ENCODE data around the gene BRICD5. TPM values are rescaled to one million over a fixed set of nuclear protein-coding genes. Genes with fewer than 3 reads are reported as not detected.
"Not testable (repeated sequence)": the region's sequence is repeated elsewhere in the genome, so short reads cannot be mapped to it uniquely, and the experiment has no call there.

BRICD5 gene
- polyA plus RNA-seq, 4 donors, result 1.6 to 84.1 (median 8.6) TPM

GRCh38 chr16:2242598-2242997 is 31.9 kb upstream of the BRICD5 start:
- H3K27me3 ChIP-seq (ENCODE audit: control insufficient read depth in 3 of 3, insufficient read depth in 3 of 3, low read length in 3 of 3), result peaks cover 0 to 6% (median 0%) of the 10 kb centered on the region in 3 donors
- DNase-seq, result no peak
- peaks cover 0 to 14% (median 0%) of the 10 kb centered on the region in 3 donors for H3K4me1 ChIP-seq (ENCODE audit: control insufficient read depth in 3 of 3, insufficient read depth in 2 of 3, low read depth in 1 of 3, low read length in 2 of 3)
- H3K27ac ChIP-seq (ENCODE audit: low read depth in 1 of 3, low read length in 2 of 3), result no peak overlapping the region
- no peak for FAIRE-seq
- H3K36me3 ChIP-seq (ENCODE audit: control insufficient read depth in 3 of 3, insufficient read depth in 2 of 3, low read depth in 1 of 3, low read length in 3 of 3), result peaks cover 2 to 86% (median 8%) of the 10 kb centered on the region in 3 donors
- no peaks in the 10 kb centered on the region for H3K9me3 ChIP-seq (ENCODE audit: control insufficient read depth in 2 of 2, insufficient read depth in 1 of 2, low read depth in 1 of 2, low read length in 1 of 2)
- no peak overlapping the region for H3K4me3 ChIP-seq (ENCODE audit: low read depth in 1 of 3, low read length in 3 of 3)
- 81 to 86% (median 83%) methylated on average over 11 of the region's 11 CpGs for WGBS, 3 donors

GRCh38 chr16:2240331-2240730 is 29.7 kb upstream of the BRICD5 start:
- not testable (repeated sequence) for H3K9me3 ChIP-seq (ENCODE audit: control insufficient read depth in 2 of 2, insufficient read depth in 1 of 2, low read depth in 1 of 2, low read length in 1 of 2); DNase-seq; H3K4me3 ChIP-seq (ENCODE audit: low read depth in 1 of 3, low read length in 3 of 3); H3K27ac ChIP-seq (ENCODE audit: low read depth in 1 of 3, low read length in 2 of 3); FAIRE-seq
- H3K27me3 ChIP-seq (ENCODE audit: control insufficient read depth in 3 of 3, insufficient read depth in 3 of 3, low read length in 3 of 3), result peaks cover 0 to 28% (median 6%) of the 10 kb centered on the region in 3 donors
- WGBS, 3 donors, result 79 to 85% (median 80%) methylated on average over 9 of the region's 9 CpGs
- peaks cover 0 to 30% (median 0%) of the 10 kb centered on the region in 3 donors for H3K4me1 ChIP-seq (ENCODE audit: control insufficient read depth in 3 of 3, insufficient read depth in 2 of 3, low read depth in 1 of 3, low read length in 2 of 3)
- H3K36me3 ChIP-seq (ENCODE audit: control insufficient read depth in 3 of 3, insufficient read depth in 2 of 3, low read depth in 1 of 3, low read length in 3 of 3), result peaks cover 2 to 74% (median 13%) of the 10 kb centered on the region in 3 donors

- peaks cover 0 to 30% (median 0%) of the 10 kb centered on the region in 3 donors for H3K4me1 ChIP-seq (ENCODE audit: control insufficient read depth in 3 of 3, insufficient read depth in 2 of 3, low read depth in 1 of 3, low read length in 2 of 3)
- 36 to 65% (median 46%) methylated on average over 15 of the region's 15 CpGs for WGBS, 3 donors
- DNase-seq (peak in 1 of 2 donors; percentile 51), FAIRE-seq (no peak)
- peaks cover 2 to 30% (median 6%) of the 10 kb centered on the region in 3 donors for H3K27me3 ChIP-seq (ENCODE audit: control insufficient read depth in 3 of 3, insufficient read depth in 3 of 3, low read length in 3 of 3)
- H3K9me3 ChIP-seq (ENCODE audit: control insufficient read depth in 2 of 2, insufficient read depth in 1 of 2, low read depth in 1 of 2, low read length in 1 of 2), result no peaks in the 10 kb centered on the region
- H3K4me3 ChIP-seq (ENCODE audit: low read depth in 1 of 3, low read length in 3 of 3), result no peak overlapping the region
- H3K36me3 ChIP-seq (ENCODE audit: control insufficient read depth in 3 of 3, insufficient read depth in 2 of 3, low read depth in 1 of 3, low read length in 3 of 3), result peaks cover 2 to 74% (median 15%) of the 10 kb centered on the region in 3 donors
- H3K27ac ChIP-seq (ENCODE audit: low read depth in 1 of 3, low read length in 2 of 3), result no peak overlapping the region
Observed at GRCh38 chr16:2238838-2239675, 28.4 kb upstream of the BRICD5 start.

- H3K27ac ChIP-seq (ENCODE audit: low read depth in 1 of 3, low read length in 2 of 3), result no peak overlapping the region
- 22 to 48% (median 32%) methylated on average over 15 to 18 of the region's 18 CpGs for WGBS, 3 donors
- H3K4me1 ChIP-seq (ENCODE audit: control insufficient read depth in 3 of 3, insufficient read depth in 2 of 3, low read depth in 1 of 3, low read length in 2 of 3), result peaks cover 0 to 30% (median 0%) of the 10 kb centered on the region in 3 donors
- H3K4me3 ChIP-seq (ENCODE audit: low read depth in 1 of 3, low read length in 3 of 3), result no peak overlapping the region
- peaks cover 2 to 30% (median 6%) of the 10 kb centered on the region in 3 donors for H3K27me3 ChIP-seq (ENCODE audit: control insufficient read depth in 3 of 3, insufficient read depth in 3 of 3, low read length in 3 of 3)
- FAIRE-seq (no peak), DNase-seq (peak in 1 of 2 donors; percentile 50)
- H3K9me3 ChIP-seq (ENCODE audit: control insufficient read depth in 2 of 2, insufficient read depth in 1 of 2, low read depth in 1 of 2, low read length in 1 of 2), result no peaks in the 10 kb centered on the region
- H3K36me3 ChIP-seq (ENCODE audit: control insufficient read depth in 3 of 3, insufficient read depth in 2 of 3, low read depth in 1 of 3, low read length in 3 of 3), result peaks cover 6 to 74% (median 15%) of the 10 kb centered on the region in 3 donors
Observed at GRCh38 chr16:2238150-2238837, 27.6 kb upstream of the BRICD5 start.

- H3K36me3 ChIP-seq (ENCODE audit: control insufficient read depth in 3 of 3, insufficient read depth in 2 of 3, low read depth in 1 of 3, low read length in 3 of 3), result peaks cover 6 to 74% (median 18%) of the 10 kb centered on the region in 3 donors
- WGBS, 3 donors, result 9 to 15% (median 14%) methylated on average over 62 to 65 of the region's 65 CpGs
- H3K4me1 ChIP-seq (ENCODE audit: control insufficient read depth in 3 of 3, insufficient read depth in 2 of 3, low read depth in 1 of 3, low read length in 2 of 3), result peaks cover 0 to 30% (median 0%) of the 10 kb centered on the region in 3 donors
- DNase-seq (peak in 1 of 2 donors; percentile 47), FAIRE-seq (no peak)
- peaks cover 2 to 30% (median 6%) of the 10 kb centered on the region in 3 donors for H3K27me3 ChIP-seq (ENCODE audit: control insufficient read depth in 3 of 3, insufficient read depth in 3 of 3, low read length in 3 of 3)
- H3K9me3 ChIP-seq (ENCODE audit: control insufficient read depth in 2 of 2, insufficient read depth in 1 of 2, low read depth in 1 of 2, low read length in 1 of 2), result no peaks in the 10 kb centered on the region
- H3K27ac ChIP-seq (ENCODE audit: low read depth in 1 of 3, low read length in 2 of 3), result no peak overlapping the region
- no peak overlapping the region for H3K4me3 ChIP-seq (ENCODE audit: low read depth in 1 of 3, low read length in 3 of 3)
Observed at GRCh38 chr16:2237493-2238149, 27.0 kb upstream of the BRICD5 start.

- Histone ChIP-seq H3K4me1 (ENCODE audit: control insufficient read depth in 3 of 3, insufficient read depth in 2 of 3, low read depth in 1 of 3, low read length in 2 of 3) (peaks cover 0 to 30% (median 0%) of the 10 kb centered on the region in 3 donors), H3K27me3 (ENCODE audit: control insufficient read depth in 3 of 3, insufficient read depth in 3 of 3, low read length in 3 of 3) (peaks cover 2 to 30% (median 6%) of the 10 kb centered on the region in 3 donors), H3K36me3 (ENCODE audit: control insufficient read depth in 3 of 3, insufficient read depth in 2 of 3, low read depth in 1 of 3, low read length in 3 of 3) (peaks cover 6 to 74% (median 23%) of the 10 kb centered on the region in 3 donors), H3K9me3 (ENCODE audit: control insufficient read depth in 2 of 2, insufficient read depth in 1 of 2, low read depth in 1 of 2, low read length in 1 of 2) (no peaks in the 10 kb centered on the region), H3K4me3 (ENCODE audit: low read depth in 1 of 3, low read length in 3 of 3) (peak overlapping the region in 2 of 3 donors; percentile 15 to 16), H3K27ac (ENCODE audit: low read depth in 1 of 3, low read length in 2 of 3) (no peak overlapping the region)
- DNase-seq (peak in 1 of 2 donors; percentile 31), FAIRE-seq (no peak)
- 5 to 11% (median 5%) methylated on average over 33 to 40 of the region's 40 CpGs for WGBS, 3 donors
Observed at GRCh38 chr16:2237102-2237482, 26.4 kb upstream of the BRICD5 start.

GRCh38 chr16:2236337-2237101 is 25.9 kb upstream of the BRICD5 start, which contains the start of gene DNASE1L2:
TSS of gene DNASE1L2 (plus strand) at chr16:2236444. CDS start at chr16:2236817, 373 bp downstream.
- Histone ChIP-seq H3K4me3 (ENCODE audit: low read depth in 1 of 3, low read length in 3 of 3) (peak within 1 kb of the TSS in 2 of 3 donors; percentile 15 to 16), H3K27me3 (ENCODE audit: control insufficient read depth in 3 of 3, insufficient read depth in 3 of 3, low read length in 3 of 3) (peaks cover 2 to 30% (median 6%) of the 10 kb centered on the region in 3 donors), H3K4me1 (ENCODE audit: control insufficient read depth in 3 of 3, insufficient read depth in 2 of 3, low read depth in 1 of 3, low read length in 2 of 3) (peaks cover 0 to 30% (median 0%) of the 10 kb centered on the region in 3 donors), H3K9me3 (ENCODE audit: control insufficient read depth in 2 of 2, insufficient read depth in 1 of 2, low read depth in 1 of 2, low read length in 1 of 2) (no peaks in the 10 kb centered on the region), H3K36me3 (ENCODE audit: control insufficient read depth in 3 of 3, insufficient read depth in 2 of 3, low read depth in 1 of 3, low read length in 3 of 3) (peaks cover 6 to 79% (median 24%) of the 10 kb centered on the region in 3 donors), H3K27ac (ENCODE audit: low read depth in 1 of 3, low read length in 2 of 3) (no peak within 1 kb of the TSS)
- FAIRE-seq, result no peak
- 6 to 10% (median 9%) methylated on average over 41 to 64 of the region's 64 CpGs for WGBS, 3 donors
- peak in 1 of 2 donors; percentile 42 for DNase-seq
